Uterus (tissue), 2 donors: ENCODE measurements around the gene DMXL1.
"Not testable (repeated sequence)": the region's sequence is repeated elsewhere in the genome, so short reads cannot be mapped to it uniquely, and the experiment has no call there.

Source experiments
- POLR2A ChIP-seq, 2 donors: fragments of 450-650 bp; IDR thresholded peaks; one replicate each; pipeline ENCODE4 v1.6.1; 2016; ENCODE audit warnings: antibody characterized with exemption in 2 of 2, mild to moderate bottlenecking in 1 of 2, moderate library complexity in 1 of 2
- TF ChIP-seq, protein P1 (sequence below), 4 experiments: fragments of 200-600 bp in 2 of 4; fragments of 450-650 bp in 2 of 4; sonication (generic) in 2 of 4; IDR thresholded peaks; one replicate each; pipeline ENCODE4 v1.5.1; 2016 to 2019; ENCODE audit warnings: antibody characterized with exemption in 4 of 4, mild to moderate bottlenecking in 2 of 4, moderate library complexity in 1 of 4

DNA sequence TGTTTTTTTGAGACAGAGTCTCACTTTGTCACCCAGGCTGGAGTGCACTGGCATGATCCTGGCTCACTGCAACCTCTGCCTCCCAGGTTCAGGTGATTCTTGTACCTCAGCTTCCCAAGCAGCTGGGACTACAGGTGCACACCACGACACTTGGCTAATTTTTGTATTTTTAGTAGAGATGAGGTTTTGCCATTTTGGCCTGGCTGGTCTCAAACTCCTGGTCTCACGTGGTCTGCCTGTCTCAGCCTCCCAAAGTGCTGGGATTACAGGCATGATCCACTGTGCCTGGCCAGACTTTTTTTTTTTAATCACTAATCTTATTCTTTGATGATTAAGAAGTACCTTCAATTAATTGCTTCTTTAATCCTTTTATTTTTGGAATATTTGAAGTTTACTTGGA is 114.6 kb downstream of the DMXL1 start:
- TF ChIP-seq, protein P1, sequence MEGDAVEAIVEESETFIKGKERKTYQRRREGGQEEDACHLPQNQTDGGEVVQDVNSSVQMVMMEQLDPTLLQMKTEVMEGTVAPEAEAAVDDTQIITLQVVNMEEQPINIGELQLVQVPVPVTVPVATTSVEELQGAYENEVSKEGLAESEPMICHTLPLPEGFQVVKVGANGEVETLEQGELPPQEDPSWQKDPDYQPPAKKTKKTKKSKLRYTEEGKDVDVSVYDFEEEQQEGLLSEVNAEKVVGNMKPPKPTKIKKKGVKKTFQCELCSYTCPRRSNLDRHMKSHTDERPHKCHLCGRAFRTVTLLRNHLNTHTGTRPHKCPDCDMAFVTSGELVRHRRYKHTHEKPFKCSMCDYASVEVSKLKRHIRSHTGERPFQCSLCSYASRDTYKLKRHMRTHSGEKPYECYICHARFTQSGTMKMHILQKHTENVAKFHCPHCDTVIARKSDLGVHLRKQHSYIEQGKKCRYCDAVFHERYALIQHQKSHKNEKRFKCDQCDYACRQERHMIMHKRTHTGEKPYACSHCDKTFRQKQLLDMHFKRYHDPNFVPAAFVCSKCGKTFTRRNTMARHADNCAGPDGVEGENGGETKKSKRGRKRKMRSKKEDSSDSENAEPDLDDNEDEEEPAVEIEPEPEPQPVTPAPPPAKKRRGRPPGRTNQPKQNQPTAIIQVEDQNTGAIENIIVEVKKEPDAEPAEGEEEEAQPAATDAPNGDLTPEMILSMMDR (IDR thresholded peaks at IDR 0.05) = not testable (repeated sequence)
- not testable (repeated sequence) for TF ChIP-seq POLR2A (IDR thresholded peaks at IDR 0.05)
